Measurements from ENCODE around the gene ZNF319. TPM values are rescaled to one million over a fixed set of nuclear protein-coding genes. Genes with fewer than 3 reads are reported as not detected.
A peak's percentile ranks its signal among the peaks of the same experiment; 100 is the strongest.

ZNF319 gene
- total and polyA plus RNA-seq, 2 of the 4 experiments (the other 2 are of a cell fraction) = 0.90 to 6.3 TPM

GRCh38 chr16:58010886-58011285 lies 10.4 kb upstream of the ZNF319 start:
- H3K9me3 ChIP-seq (ENCODE audit: control insufficient read depth, insufficient read depth, low read length) = no peaks in the 10 kb centered on the region
- peak overlapping the region; percentile 3 for H2AK9ac ChIP-seq (replicated peaks; ENCODE audit: low read depth, low read length, poor library complexity)
- no peak overlapping the region for H3K4me3 ChIP-seq (ENCODE audit: insufficient read depth, low read depth, low read length)
- TF ChIP-seq ELK1 (IDR thresholded peaks at IDR 0.05; ENCODE audit: borderline replicate concordance, low read depth, low read length) (no peak), POLR2A (IDR thresholded peaks at IDR 0.05; ENCODE audit: low read depth, low read length) (no peak), RAD21 (IDR thresholded peaks at IDR 0.05; ENCODE audit: low read length) (no peak), MXI1 (IDR thresholded peaks at IDR 0.05; ENCODE audit: borderline replicate concordance, low read depth, low read length) (no peak), MAZ (IDR thresholded peaks at IDR 0.05; ENCODE audit: borderline replicate concordance, low read depth, low read length) (no peak), RFX5 (IDR thresholded peaks at IDR 0.05; ENCODE audit: low read depth, low read length) (no peak), RCOR1 (IDR thresholded peaks at IDR 0.05; ENCODE audit: insufficient replicate concordance, low read length) (no peak), CHD1 (IDR thresholded peaks at IDR 0.05; ENCODE audit: low read depth, low read length) (no peak), SMC3 (IDR thresholded peaks at IDR 0.05; ENCODE audit: low read depth, low read length) (no peak), CEBPB (IDR thresholded peaks at IDR 0.05; ENCODE audit: low read depth, low read length) (no peak), BHLHE40 (IDR thresholded peaks at IDR 0.05; ENCODE audit: low read depth, low read length) (no peak), MAFK (IDR thresholded peaks at IDR 0.05; ENCODE audit: low read depth, low read length) (no peak)
- TF ChIP-seq, protein P1, sequence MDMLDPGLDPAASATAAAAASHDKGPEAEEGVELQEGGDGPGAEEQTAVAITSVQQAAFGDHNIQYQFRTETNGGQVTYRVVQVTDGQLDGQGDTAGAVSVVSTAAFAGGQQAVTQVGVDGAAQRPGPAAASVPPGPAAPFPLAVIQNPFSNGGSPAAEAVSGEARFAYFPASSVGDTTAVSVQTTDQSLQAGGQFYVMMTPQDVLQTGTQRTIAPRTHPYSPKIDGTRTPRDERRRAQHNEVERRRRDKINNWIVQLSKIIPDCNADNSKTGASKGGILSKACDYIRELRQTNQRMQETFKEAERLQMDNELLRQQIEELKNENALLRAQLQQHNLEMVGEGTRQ (IDR thresholded peaks at IDR 0.05; ENCODE audit: low read depth, low read length) = no peak
- dilution Hi-C loops (cut with HindIII; ENCODE audit: low sequenced_read_pairs, unreplicated experiment) = no loop called here
- H4K5ac ChIP-seq (ENCODE audit: low read depth, low read length) = no peak overlapping the region
- peak overlapping the region; percentile 54; the same call in 1 of the 2 replicates for H2BK20ac ChIP-seq (ENCODE audit: low read depth, low read length)
- no TSS peak for BruUV-seq (replicated peaks)
- ChIA-PET CTCF (interaction anchor here (2.1 kb wide), 1 partner anchor 111 kb away, joined by 6 read pairs; no protein-coding TSS in a partner anchor), POLR2A (ENCODE audit: unreplicated experiment) (no interaction called here)
- no peak overlapping the region for H3K27ac ChIP-seq (ENCODE audit: insufficient read depth, low read length)
- peaks cover 23% of the 10 kb centered on the region for H3K9me1 ChIP-seq (ENCODE audit: insufficient read depth, low read length)
- no peak overlapping the region for H3K4me2 ChIP-seq (ENCODE audit: low read depth, low read length)
- no peak overlapping the region; the same call in 1 of the 2 replicates for H3K4ac ChIP-seq (ENCODE audit: low read depth, low read length)
- WGBS, 2 experiments (ENCODE audit: extremely low coverage in 2 of 2, insufficient read length in 1 of 2) = no CpG with 5 or more reads among the region's 3 CpGs
- no peak overlapping the region for H2BK15ac ChIP-seq (ENCODE audit: low read depth, low read length)
- H2AFZ ChIP-seq (replicated peaks; ENCODE audit: low read length, poor library complexity) = no peak overlapping the region
- no peak overlapping the region; the same call in 1 of the 2 replicates for H4K91ac ChIP-seq (ENCODE audit: insufficient read depth, low read depth, low read length)
- H3K27me3 ChIP-seq (ENCODE audit: control insufficient read depth, insufficient read depth, low read length) = no peaks in the 10 kb centered on the region
- H3K18ac ChIP-seq (ENCODE audit: low read depth, low read length) = no peak overlapping the region
- ATAC-seq (ENCODE audit: low read depth) (no peak), DNase-seq (no peak)
- no peak overlapping the region for H2BK120ac ChIP-seq (ENCODE audit: low read depth, low read length)
- H3K79me1 ChIP-seq (ENCODE audit: low read depth in 1 of 2, low read length in 2 of 2) = peaks cover 4 to 26% of the 10 kb centered on the region in 2 experiments
- H4K8ac ChIP-seq (ENCODE audit: low read depth in 2 of 2, low read length in 2 of 2) = no peak overlapping the region
- 0 out of 2 replicates have a peak overlapping the region, but pooled peaks have one; percentile 29 for H3K14ac ChIP-seq (replicated peaks; ENCODE audit: low read depth, low read length)
- H2AK5ac ChIP-seq (ENCODE audit: low read depth, low read length) = peak overlapping the region; percentile 67; the same call in 1 of the 2 replicates
- H3K4me1 ChIP-seq (ENCODE audit: control insufficient read depth, insufficient read depth, low read length) = peaks cover 9% of the 10 kb centered on the region
- no peak overlapping the region for H2BK5ac ChIP-seq (ENCODE audit: low read depth, low read length, poor library complexity, severe bottlenecking)
- no peak overlapping the region for H3K9ac ChIP-seq (ENCODE audit: low read depth, low read length)
- H3K36me3 ChIP-seq (ENCODE audit: control insufficient read depth, insufficient read depth, low read length) = peaks cover 8% of the 10 kb centered on the region
- H3K56ac ChIP-seq (ENCODE audit: extremely low read depth, insufficient read depth, low read length) = no peak overlapping the region
- H3K23ac ChIP-seq (ENCODE audit: low read depth, low read length) = no peak overlapping the region
- in situ Hi-C loops (cut with MboI; ENCODE audit: low sequenced_read_pairs) = no loop called here
- H4K20me1 ChIP-seq (ENCODE audit: insufficient read depth, low read length) = peaks cover 9% of the 10 kb centered on the region; the same call in 1 of the 2 replicates
- intact Hi-C loops (cut with micrococcal nuclease) = no loop called here
